T-helper 1 cell (primary cell): ENCODE results near the gene KCNQ2.
A peak's percentile ranks its signal among the peaks of the same experiment; 100 is the strongest.

Experiments used
- DNase-seq, 5 donors: peaks; one replicate each; pipeline ENCODE4 v3.0.0-alpha.2; 2012 to 2020

KCNQ2 gene

DNA sequence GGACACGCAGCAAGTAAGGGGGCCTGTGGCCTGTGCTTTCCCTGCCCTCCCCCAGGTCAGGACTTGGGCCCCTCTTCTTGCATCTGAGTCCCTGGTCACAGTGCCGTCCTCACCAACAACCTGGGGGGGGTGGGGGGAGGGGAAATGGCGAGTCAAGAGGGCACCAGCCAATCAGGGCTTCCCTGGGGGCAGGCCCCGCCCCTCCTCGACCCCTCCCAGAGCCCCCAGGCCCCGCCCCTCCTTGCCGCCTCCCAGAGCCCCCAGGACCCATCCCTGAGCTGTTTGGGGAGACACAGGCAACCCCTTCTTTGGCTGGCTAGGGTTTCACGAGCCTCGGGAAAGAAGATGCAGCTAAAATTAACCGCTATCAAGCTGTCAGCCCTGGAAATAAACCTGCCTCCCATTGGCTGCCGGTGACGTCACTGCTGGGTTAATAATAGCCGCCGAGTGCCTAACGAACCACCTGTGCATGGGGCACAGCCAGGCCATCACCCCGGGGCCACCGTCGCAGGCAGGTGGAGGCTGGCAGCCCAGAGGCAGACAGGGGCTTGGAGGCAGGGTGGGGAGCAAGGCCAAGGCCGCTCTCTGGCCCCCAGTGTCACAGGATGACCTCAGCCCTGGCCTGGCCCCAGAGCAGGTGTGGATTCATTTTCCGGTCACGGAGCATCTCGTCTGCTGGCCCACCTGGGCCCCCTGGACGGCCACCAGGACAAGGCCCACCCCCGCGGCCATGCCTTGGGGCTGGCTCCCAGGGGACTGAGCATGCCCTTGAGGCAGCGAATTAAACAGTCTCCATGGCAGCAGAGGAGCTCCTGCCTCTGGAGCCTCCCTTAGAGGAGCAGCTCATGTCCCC is 29.6 kb upstream of the KCNQ2 start:
- DNase-seq, result no peak

DNA sequence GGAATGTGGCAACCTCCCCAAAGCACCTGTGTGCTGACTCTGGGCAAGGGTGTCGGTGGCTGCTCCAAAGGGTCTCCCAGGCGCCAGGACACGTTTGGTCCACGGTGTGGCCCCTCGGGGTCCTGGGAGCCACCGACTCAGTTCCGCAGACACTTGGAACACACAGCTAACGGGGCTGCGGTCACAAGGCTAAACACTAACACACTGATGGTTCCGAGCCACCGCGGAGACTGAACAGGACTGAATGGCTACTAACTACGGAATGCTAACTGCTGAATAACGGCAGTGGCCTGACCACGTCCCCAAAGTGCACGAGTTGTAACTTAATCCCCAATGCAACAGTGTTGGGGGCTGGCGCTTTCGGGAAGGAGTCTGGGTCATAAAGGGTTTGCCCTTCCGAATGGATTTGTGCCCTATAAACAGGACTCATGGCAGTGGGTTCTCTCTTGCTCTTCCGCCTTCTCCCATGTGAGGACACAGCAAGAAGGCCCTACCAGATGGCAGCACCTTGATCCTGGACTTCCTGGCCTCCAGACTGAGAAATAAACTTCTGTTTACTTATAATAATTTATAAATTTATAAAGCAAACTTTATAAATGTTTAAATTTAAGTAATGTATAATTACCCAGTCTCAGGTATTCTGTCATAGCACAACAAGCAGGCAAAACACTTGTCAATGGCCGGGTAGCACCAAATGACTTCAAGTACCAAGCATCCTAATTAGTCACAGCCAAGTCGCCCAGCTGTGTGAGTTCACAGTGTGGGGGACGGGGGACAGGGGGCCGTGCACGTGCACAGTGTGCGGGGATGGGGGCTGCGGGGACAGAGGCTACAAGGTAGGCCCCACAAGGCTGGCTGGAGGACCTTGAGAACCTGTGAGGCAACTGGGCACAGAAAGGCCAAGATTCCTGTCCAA is 28.7 kb upstream of the KCNQ2 start:
- DNase-seq, result no peak

DNA sequence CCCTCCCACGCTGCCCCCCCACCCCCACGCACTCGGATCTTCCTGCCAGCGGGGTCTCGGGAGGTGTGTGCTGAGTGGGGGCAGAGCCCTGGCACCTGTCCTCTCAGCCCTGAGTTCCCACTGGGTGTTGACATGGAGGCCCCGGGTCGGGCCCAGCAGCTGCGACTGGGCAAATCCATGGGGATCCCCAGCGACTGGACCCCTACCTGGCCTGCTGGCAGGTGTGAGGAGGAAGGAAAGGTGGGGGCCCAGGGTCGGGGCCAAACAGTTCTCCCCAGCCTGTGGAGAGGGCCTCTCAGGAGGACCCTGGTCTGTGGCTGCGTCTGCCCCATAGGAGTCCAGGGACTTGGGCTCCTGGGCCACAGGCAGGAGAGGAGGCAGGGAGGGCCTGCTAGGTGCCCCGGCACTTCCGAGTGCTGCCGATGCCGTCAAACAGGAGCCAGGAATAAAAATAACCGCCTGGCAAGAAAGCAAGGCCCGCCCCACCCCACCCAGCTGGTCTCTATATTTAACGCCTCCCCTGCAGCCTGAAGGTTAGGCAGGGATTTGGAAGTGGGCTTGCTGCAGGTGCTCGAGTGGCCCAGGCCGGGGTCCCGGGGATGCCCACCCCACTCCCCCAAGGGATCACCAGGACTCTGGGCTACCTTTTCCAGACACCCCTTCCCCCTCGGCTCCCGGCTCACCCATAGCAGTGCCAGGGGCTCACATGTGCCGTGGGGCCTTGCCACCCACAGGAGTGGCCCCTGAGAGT is 27.9 kb upstream of the KCNQ2 start:
- no peak for DNase-seq

DNA sequence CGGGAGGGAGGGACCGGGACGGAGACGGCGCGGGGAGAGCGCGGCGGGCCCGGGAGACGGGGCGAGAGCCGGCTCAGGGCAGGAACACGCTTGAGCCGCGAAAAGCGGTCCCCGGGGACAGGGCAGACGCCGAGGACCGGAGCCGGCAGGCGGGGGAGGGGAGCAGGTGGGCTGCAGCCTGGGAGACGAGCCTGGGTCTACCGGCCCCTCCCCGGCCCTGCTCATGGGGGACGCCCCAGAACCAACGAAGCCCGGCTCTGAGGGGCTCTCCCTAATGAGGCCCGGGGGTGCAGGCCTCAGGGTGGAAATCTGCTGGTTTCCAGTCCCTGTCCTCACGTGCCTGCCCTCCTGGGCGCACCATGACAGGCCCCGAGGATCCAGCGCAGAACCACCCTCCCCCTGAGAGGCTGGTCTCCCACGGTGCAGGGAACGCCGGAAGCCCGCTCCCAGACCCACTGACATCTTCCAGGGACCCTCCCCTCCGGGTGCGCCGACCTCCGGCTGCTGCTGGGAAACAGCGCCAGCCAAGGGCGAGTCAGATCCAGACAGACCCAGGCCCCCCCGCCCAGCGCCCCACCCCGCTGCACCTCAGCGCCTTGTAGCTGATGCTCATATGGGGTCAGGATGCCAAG is 27.0 kb upstream of the KCNQ2 start:
- no peak for DNase-seq

DNA sequence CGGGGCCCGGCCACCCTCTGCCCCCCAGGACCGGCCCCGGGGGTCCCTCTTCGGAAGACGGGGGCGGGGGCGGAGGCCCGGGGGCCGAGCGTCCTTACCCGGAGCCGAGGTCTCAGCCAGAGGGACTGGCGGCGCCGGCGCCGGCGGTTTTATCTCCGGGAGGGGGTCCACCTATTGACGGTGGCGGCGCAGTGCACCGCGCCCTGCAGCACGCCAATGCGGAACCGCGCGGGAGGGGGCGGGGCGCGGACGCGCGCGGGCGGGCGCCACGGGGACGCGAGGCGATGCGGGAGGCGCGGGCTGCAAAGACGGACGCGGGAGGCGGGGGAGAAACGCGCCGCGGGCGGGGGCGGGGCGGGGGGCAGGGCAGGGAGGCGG is 26.5 kb upstream of the KCNQ2 start, which contains the start of gene EEF1A2:
Gene EEF1A2 (minus strand): TSS at position 124 of the 378 bp plus-strand sequence. CDS start 1,320 bp downstream, outside the sequence.
- peak in 4 of 5 donors; percentile 40 to 64 (median 48) for DNase-seq

DNA sequence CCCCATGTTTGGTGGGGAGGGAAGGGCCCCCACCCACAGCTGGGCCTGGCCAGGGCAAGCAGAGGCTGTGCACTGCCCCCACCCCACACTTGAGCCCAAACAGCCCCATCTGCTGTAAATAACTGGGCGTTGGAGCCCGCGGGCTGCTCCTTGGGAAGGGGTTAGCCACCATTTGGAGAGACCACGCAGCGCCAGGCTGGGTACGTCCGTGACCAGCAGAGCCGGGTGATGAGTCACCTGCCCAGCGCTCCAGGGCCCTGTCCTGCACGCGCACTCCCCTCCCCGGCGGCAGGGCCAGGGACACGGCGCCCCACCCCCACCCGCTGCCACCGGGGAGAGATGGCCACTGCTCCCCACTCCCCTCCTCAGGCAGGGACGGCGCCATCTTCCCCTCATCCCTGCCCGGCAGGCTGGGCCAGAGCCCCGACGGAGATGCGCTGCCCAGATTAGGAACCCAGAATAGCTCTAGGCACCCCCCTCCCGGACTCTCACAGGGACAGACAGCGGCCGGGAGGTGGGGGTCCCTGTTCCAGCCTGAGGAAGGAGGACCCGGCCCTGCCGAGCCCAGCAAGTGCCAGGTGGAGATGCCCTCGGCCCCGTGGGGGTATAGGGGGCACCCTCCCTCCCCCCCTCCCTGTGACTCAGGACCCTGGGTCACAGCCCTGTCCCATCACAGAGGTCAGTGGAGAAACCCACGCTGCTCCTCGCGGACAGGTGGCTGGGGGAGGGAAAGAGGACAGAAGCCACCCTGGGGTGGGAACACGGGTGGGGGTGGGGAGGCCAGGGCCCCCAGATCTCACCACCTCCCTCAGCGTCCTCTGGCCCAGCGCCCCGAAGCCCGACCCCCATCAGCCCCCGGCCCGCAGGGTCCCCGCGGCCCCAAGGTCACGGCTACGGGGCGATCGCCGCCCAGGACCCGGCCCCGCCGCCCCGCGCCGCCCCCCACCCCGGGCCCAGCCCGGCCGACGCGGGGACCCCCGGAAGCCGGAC is 25.8 kb upstream of the KCNQ2 start:
- DNase-seq, result no peak

DNA sequence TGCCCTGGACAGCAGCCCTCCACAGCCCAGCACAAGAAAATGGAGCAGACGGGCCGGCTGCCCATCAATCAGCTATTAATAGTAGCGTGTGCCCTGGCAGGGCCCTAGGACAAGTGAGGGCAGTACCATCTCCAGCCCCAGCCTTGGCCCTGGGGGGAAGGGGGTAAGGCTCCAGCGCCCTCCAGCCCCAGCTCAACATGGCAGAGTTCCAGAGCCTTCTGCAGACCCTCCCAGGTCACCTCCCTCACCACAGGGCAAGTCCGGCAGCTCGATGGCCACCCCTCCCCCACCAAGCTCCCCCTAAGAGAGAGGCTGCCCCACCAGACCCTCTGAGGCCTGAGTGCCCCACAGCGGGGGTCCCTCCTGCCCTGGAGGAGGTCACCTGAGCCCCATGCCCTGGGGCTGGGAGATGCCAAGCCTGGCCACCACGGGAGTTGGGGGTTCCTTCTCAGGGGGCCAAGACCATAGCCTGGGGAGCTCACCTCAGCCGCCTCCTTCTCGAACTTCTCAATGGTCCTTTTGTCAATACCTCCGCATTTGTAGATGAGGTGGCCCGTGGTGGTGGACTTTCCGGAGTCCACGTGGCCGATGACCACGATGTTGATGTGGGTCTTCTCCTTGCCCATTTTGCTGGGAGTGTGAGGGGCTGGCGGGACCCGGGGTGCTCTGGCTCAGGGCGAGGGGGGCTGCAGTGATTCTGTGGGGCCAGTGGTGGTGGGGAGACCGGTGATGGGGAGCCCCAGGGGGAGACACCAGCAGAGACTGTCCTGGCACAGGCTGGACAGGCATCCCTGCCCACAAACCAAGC is 24.9 kb upstream of the KCNQ2 start:
- no peak for DNase-seq

DNA sequence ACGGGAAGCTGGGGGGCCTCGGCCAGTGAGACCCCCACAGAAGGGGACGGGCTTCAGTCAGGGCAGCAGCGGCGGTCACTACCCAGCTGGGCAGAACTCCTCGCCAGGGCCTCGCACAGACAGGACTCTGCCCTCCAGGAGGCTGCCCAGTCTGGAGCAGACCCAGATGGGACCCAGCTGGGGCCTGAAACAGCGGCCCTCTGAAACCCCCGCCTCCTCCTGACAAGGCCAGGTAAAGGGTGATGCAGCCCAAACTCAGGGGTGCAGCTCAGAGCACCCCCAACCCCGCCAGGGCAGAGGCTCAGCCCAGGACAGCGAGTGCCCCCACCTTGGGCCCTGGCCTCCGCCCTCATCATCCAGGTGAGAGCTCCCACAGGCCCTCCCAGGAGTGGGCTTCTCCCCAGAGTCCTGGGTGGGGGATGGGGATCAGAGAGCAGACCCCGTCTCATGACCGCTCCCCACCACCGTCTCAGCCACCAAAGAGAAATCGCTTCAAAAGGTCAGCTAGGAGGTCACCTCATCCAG is 24.2 kb upstream of the KCNQ2 start:
- DNase-seq, result no peak

DNA sequence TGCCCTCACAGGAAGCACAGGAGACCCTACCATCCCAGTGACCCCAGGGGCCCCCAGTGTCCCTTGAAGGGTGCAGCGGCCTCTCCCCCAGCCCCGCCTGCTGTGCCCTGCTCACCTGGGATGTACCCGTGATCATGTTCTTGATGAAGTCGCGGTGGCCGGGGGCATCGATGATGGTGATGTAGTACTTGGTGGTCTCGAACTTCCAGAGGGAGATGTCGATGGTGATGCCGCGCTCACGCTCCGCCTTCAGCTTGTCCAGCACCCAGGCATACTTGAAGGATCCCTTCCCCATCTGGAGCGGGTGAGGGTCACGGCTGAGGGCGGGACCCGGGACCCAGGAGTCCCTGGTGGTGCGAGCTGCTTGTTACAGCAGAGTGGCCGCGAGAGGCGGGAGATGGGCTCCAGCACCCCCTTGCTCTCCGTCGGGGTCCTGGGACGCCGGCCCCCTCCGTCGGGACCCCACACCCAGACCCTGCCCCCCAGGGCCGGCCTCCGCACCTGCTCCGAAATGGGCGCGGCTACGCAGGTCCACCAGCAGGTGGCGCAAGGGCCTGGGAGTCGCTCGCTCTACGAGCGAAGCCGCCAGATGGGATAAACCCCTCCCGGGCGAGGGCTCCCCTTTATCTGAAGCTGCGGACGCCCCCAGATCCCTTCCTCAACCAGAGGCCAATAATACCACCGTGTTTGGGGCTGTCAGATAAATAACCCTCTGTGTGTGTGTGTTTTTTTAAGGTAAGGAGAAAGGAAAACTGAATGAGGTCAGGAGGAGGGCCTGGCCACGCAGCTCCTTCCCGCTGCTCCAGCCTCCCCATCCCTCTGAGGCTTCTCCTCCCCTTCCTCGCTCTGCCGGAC is 23.5 kb upstream of the KCNQ2 start:
- DNase-seq, result peak; percentile 55 to 75 (median 71)

DNA sequence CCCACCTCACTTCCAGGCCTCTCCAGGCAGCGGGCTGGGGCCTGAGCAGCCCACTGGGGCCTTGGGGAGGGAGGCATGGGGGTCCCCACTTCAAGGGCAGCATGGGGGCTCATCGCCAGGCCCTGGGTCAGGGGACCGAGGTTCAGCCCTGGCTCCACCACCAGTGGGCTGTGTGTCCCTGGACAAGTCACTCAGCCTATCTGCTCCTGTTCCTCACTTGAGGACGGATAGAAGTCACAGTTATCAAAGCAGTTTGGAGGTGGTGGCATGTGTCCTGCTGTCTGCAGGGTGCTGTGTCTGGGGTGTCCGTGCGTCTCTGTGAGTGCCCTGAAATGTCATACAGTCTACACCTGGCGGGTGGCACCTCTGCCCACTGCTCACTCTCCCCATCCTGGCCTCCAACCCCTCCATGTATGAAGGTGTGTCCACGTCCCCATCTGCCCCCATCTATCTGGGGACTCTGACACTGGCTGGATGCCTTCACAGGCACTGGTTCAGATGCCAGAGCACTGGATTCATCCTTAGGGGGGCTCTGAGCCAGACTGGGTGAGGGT is 22.8 kb upstream of the KCNQ2 start:
- DNase-seq, result no peak

DNA sequence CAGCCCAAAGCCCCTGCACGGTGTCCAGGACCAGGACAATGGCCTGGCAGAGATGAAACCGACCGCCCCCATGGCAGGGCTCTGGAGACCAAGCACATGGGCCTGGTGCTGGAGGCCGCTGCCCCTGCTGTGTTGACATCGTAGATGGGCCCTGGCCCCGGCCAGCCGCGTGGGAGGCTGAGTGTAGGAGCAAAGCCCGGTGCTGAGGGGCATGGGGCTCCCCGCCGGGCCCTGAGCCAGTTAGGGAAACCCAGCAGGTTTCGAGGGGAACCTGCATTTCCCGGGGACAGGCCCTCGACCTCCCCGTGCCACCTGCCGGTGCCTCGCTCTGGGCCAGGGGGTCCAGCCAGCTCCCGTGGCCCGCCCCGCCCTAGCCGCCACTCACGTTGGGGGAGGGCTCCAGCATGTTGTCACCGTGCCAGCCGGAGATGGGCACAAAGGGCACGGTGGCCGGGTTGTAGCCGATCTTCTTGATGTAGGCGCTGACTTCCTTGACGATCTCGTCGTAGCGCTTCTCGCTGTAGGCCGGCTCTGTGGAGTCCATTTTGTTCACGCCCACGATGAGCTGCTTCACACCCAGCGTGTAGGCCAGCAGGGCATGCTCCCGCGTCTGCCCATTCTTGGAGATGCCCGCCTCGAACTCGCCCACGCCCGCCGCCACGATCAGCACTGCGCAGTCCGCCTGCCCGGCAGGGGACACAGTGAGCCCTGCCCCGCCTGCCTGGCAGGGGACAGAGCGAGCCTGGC is 22.1 kb upstream of the KCNQ2 start:
- DNase-seq, result no peak

DNA sequence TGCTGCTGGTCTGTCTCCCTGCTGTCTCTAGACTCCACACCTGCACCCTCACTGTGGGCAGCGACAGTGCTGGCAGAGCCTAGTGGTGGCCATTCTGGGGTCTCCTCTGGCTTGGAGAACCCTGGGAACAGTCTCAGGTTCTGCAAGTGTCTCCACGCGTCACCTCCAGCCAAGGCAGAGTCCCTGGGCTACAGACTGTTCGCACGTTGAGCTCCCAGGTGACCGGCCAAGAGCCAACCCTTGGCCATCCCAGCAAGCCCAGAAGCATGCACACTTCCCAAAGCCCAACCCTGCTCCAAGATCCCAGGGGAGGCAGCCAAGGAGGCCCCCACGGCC is 21.6 kb upstream of the KCNQ2 start:
- no peak for DNase-seq

DNA sequence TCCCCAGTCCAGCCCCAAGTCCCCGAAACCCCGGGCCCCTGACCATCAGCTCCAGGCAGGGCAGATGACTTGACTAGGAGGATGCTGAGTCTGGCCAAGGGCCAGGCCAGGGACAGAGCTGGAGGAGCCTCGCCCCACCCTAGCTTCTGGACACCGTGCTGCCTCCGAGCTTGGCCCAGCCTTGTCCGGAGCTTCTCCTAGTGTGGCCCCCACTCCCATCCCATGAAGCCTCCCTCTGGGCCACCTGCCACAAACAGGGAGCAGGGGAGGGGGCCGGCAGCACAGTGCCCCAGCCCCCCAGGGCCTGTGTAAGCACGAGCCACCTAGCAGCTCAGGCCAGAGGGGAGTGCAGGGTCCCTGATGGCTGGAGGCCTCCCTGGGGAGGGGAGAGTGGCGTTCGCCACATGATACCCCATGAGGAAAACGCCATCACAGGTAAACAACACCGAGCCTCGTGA is 21.1 kb upstream of the KCNQ2 start:
- no peak for DNase-seq

DNA sequence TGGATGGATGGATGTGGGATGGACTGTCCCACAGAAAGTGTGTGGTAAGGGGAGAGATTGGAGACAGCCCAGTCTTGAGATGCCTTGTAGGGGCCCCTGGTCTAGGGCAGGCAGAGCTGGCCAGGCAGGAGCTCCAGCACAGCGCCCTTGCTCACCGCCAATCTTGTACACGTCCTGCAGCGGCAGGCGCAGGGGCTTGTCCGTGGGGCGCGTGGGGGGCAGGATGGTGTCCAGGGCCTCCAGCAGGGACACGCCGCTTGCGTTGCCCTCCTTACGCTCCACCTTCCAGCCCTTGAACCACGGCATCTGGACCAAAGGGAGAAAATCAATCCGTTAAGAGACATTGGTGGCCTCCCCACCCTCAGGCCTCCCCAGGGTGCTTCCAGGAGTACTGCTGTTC is 20.5 kb upstream of the KCNQ2 start:
- DNase-seq, result no peak

DNA sequence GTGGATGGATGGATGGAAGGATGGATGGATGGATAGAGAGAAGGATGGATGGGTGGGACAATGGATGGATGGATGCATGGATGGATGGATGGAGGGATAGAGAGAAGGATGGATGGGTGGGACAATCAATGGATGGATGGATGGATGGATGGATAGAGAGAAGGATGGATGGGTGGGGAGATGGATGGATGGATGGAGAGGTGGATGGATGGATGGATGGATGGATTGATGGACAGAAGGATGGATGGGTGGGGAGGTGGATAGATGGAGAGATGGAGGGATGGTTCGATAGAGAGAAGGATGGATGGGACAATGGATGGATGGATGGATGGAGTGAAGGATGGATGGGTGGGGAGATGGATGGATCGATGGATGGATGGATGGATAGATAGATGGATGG is 20.1 kb upstream of the KCNQ2 start:
- DNase-seq, result no peak

DNA sequence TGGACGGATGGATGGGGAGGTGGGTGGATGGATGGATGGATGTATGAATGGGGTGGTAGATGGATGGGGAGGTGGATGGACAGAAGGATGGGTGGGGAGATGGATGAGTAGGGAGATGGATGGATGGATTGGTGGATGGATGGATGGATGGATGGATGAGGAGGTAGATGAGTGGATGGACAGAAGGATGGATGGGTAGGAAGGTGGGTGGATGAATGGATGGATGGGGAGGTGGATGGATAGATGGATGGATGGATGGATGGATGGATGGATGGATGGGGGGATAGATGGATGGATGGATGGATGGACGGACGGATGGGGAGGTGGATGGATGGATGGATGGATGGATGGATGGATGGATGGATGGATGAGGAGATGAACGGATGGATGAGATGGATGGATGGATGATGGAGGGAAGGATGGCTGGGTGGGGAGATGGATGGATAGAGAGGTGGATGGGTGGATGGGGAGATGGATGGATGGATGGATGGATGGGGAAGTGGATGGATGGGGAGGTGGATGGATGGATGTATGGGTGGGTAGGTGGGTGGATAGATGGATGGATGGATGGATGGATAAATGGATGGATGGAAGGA is 19.3 kb upstream of the KCNQ2 start:
- no peak for DNase-seq

DNA sequence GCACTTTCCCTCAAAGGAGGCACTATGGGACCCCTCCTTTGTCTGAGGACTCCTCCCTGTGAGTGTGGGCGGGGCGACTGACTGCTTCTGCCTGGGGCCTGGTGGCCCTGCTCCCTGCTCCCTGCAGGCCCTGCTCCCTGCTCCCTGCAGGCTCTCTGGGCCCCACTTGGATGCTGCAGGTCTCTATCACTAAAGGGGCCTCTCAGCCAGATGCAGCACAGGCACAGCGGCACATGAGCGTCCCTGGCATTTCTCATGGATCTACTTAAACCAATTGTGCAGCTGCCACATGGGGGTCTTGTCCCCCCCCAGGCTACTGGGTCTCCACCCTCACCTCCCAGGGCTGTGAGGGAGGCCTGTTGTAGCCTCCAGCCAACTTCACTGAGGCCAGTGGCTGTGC is 18.6 kb upstream of the KCNQ2 start:
- DNase-seq, result no peak

DNA sequence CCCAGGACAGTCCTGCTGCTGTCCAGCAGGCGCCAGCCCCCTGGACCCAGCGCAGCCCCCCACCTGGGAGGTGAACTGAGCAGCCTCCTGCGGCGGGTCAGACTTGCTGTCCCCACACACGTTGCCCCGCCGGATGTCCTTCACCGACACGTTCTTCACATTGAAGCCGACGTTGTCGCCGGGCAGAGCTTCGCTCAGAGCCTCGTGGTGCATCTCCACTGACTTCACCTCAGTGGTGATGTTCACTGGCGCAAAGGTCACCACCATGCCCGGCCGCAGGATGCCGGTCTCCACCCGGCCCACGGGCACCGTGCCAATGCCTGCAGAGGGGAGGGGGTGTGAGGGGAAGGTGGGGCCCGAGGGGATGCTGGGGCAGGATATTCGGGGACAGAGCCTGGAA is 18.0 kb upstream of the KCNQ2 start:
- no peak for DNase-seq
